ENCODE measurements around the gene URI1. TPM values are rescaled to one million over a fixed set of nuclear protein-coding genes. Genes with fewer than 3 reads are reported as not detected.

URI1 gene
- total RNA-seq, 1 donor from 2014 or later: 63.2 TPM

GRCh38 chr19:30014770-30015169 lies 72.7 kb downstream of the URI1 start:
- Mint-ChIP-seq H3K36me3 (peaks cover 19% of the 10 kb centered on the region), H3K4me3 (no peak overlapping the region), H3K9me3 (no peaks in the 10 kb centered on the region), H3K4me1 (ENCODE audit: unreplicated experiment) (no peaks in the 10 kb centered on the region), H3K27me3 (no peaks in the 10 kb centered on the region), H3K27ac (no peak overlapping the region)
- no peak for TF ChIP-seq CTCF (conservative IDR thresholded peaks at IDR 0.05)
- no peak for DNase-seq (ENCODE audit: extremely low spot score, unreplicated experiment)

- no peak for TF ChIP-seq CTCF (conservative IDR thresholded peaks at IDR 0.05)
- H3K36me3 Mint-ChIP-seq: peaks cover 22% of the 10 kb centered on the region
- H3K4me1 Mint-ChIP-seq (ENCODE audit: unreplicated experiment): no peaks in the 10 kb centered on the region
- H3K27me3 Mint-ChIP-seq: no peaks in the 10 kb centered on the region
- H3K27ac Mint-ChIP-seq: no peak overlapping the region
- no peaks in the 10 kb centered on the region for H3K9me3 Mint-ChIP-seq
- no peak overlapping the region for H3K4me3 Mint-ChIP-seq
- no peak for DNase-seq (ENCODE audit: extremely low spot score, unreplicated experiment)
Observed at GRCh38 chr19:30017172-30017571, 75.1 kb downstream of the URI1 start.

- no peak for TF ChIP-seq CTCF (conservative IDR thresholded peaks at IDR 0.05)
- Mint-ChIP-seq H3K4me1 (ENCODE audit: unreplicated experiment) (no peaks in the 10 kb centered on the region), H3K4me3 (no peak overlapping the region), H3K36me3 (peaks cover 30% of the 10 kb centered on the region), H3K9me3 (no peaks in the 10 kb centered on the region), H3K27ac (no peak overlapping the region), H3K27me3 (no peaks in the 10 kb centered on the region)
- no peak for DNase-seq (ENCODE audit: extremely low spot score, unreplicated experiment)
Observed at GRCh38 chr19:30020189-30020588, 78.2 kb downstream of the URI1 start.

- Mint-ChIP-seq H3K36me3 (peaks cover 37% of the 10 kb centered on the region), H3K9me3 (no peaks in the 10 kb centered on the region), H3K27ac (no peak overlapping the region), H3K4me3 (no peak overlapping the region), H3K4me1 (ENCODE audit: unreplicated experiment) (no peaks in the 10 kb centered on the region), H3K27me3 (no peaks in the 10 kb centered on the region)
- DNase-seq (ENCODE audit: extremely low spot score, unreplicated experiment): no peak
- TF ChIP-seq CTCF (conservative IDR thresholded peaks at IDR 0.05): no peak
Observed at GRCh38 chr19:30022659-30023058, 80.6 kb downstream of the URI1 start.

- H3K27ac Mint-ChIP-seq: no peak overlapping the region
- no peak overlapping the region for H3K4me3 Mint-ChIP-seq
- peaks cover 35% of the 10 kb centered on the region for H3K36me3 Mint-ChIP-seq
- H3K4me1 Mint-ChIP-seq (ENCODE audit: unreplicated experiment): no peaks in the 10 kb centered on the region
- H3K27me3 Mint-ChIP-seq: no peaks in the 10 kb centered on the region
- DNase-seq (ENCODE audit: extremely low spot score, unreplicated experiment): no peak
- no peaks in the 10 kb centered on the region for H3K9me3 Mint-ChIP-seq
- no peak for TF ChIP-seq CTCF (conservative IDR thresholded peaks at IDR 0.05)
Observed at GRCh38 chr19:30023330-30023729, 81.3 kb downstream of the URI1 start.

- no peaks in the 10 kb centered on the region for H3K4me1 Mint-ChIP-seq (ENCODE audit: unreplicated experiment)
- DNase-seq (ENCODE audit: extremely low spot score, unreplicated experiment): no peak
- H3K36me3 Mint-ChIP-seq: peaks cover 30% of the 10 kb centered on the region
- no peak for TF ChIP-seq CTCF (conservative IDR thresholded peaks at IDR 0.05)
- H3K27me3 Mint-ChIP-seq: no peaks in the 10 kb centered on the region
- H3K27ac Mint-ChIP-seq: no peak overlapping the region
- no peak overlapping the region for H3K4me3 Mint-ChIP-seq
- no peaks in the 10 kb centered on the region for H3K9me3 Mint-ChIP-seq
Observed at GRCh38 chr19:30024091-30024490, 82.1 kb downstream of the URI1 start.

Data from type B pancreatic cell (in vitro differentiated cells).